ENCODE data around the gene ALKBH8.
"Not testable (repeated sequence)": the region's sequence is repeated elsewhere in the genome, so short reads cannot be mapped to it uniquely, and the experiment has no call there.

ALKBH8 gene

GRCh38 chr11:107508201-107508857 is 57.2 kb downstream of the ALKBH8 start:
- no CpG with 5 or more reads among the region's 6 CpGs for WGBS (ENCODE audit: extremely low coverage, insufficient coverage, low lambda C conversion rate)
- Histone ChIP-seq H4K8ac (ENCODE audit: low read depth, low read length) (no peak overlapping the region), H2BK5ac (ENCODE audit: low read length) (no peak overlapping the region), H3K4me3 (ENCODE audit: low read length) (no peak overlapping the region), H3K4ac (ENCODE audit: low read depth, low read length) (no peak overlapping the region), H2BK15ac (replicated peaks; ENCODE audit: low read depth) (no peak overlapping the region), H3K4me2 (ENCODE audit: low read length) (no peak overlapping the region), H3K27ac (ENCODE audit: low read depth, low read length) (no peak overlapping the region), H3K36me3 (ENCODE audit: control insufficient read depth, insufficient read depth, low read length) (no peaks in the 10 kb centered on the region), H2AK5ac (ENCODE audit: low read length) (no peak overlapping the region), H3K79me1 (ENCODE audit: low read length) (no peaks in the 10 kb centered on the region), H3K27me3 (ENCODE audit: insufficient read depth, low read length, poor library complexity) (no peaks in the 10 kb centered on the region), H3K56ac (ENCODE audit: low read length) (no peak overlapping the region), H3K9ac (ENCODE audit: low read length) (no peak overlapping the region), H3K18ac (ENCODE audit: low read length) (no peak overlapping the region), H2BK120ac (ENCODE audit: low read depth, low read length) (no peak overlapping the region), H3K79me2 (ENCODE audit: control insufficient read depth, insufficient read depth, low read length) (no peaks in the 10 kb centered on the region), H3K4me1 (ENCODE audit: control insufficient read depth, low read depth, low read length) (no peaks in the 10 kb centered on the region), H4K5ac (ENCODE audit: low read length) (no peak overlapping the region), H3K23ac (ENCODE audit: low read length) (no peak overlapping the region)
- no peak for DNase-seq

- no peak overlapping the region for H4K8ac ChIP-seq (ENCODE audit: low read depth, low read length)
- H2BK120ac ChIP-seq (ENCODE audit: low read depth, low read length), result no peak overlapping the region
- no peak overlapping the region for H3K9ac ChIP-seq (ENCODE audit: low read length)
- no peak overlapping the region for H3K4me3 ChIP-seq (ENCODE audit: low read length)
- no peaks in the 10 kb centered on the region for H3K27me3 ChIP-seq (ENCODE audit: insufficient read depth, low read length, poor library complexity)
- no peak overlapping the region for H2AK5ac ChIP-seq (ENCODE audit: low read length)
- H2BK5ac ChIP-seq (ENCODE audit: low read length), result no peak overlapping the region
- H3K23ac ChIP-seq (ENCODE audit: low read length), result no peak overlapping the region
- no peak overlapping the region for H3K56ac ChIP-seq (ENCODE audit: low read length)
- no peaks in the 10 kb centered on the region for H3K79me1 ChIP-seq (ENCODE audit: low read length)
- no peaks in the 10 kb centered on the region for H3K4me1 ChIP-seq (ENCODE audit: control insufficient read depth, low read depth, low read length)
- H3K18ac ChIP-seq (ENCODE audit: low read length), result no peak overlapping the region
- H3K36me3 ChIP-seq (ENCODE audit: control insufficient read depth, insufficient read depth, low read length), result no peaks in the 10 kb centered on the region
- H4K5ac ChIP-seq (ENCODE audit: low read length), result no peak overlapping the region
- no peak overlapping the region for H3K27ac ChIP-seq (ENCODE audit: low read depth, low read length)
- no peak overlapping the region for H2BK15ac ChIP-seq (replicated peaks; ENCODE audit: low read depth)
- no peak overlapping the region for H3K4me2 ChIP-seq (ENCODE audit: low read length)
- H3K79me2 ChIP-seq (ENCODE audit: control insufficient read depth, insufficient read depth, low read length), result no peaks in the 10 kb centered on the region
- DNase-seq, result no peak
- H3K4ac ChIP-seq (ENCODE audit: low read depth, low read length), result no peak overlapping the region
Observed at GRCh38 chr11:107505647-107506225, 59.8 kb downstream of the ALKBH8 start.

GRCh38 chr11:107504981-107505380 is 60.6 kb downstream of the ALKBH8 start:
- H3K27ac ChIP-seq (ENCODE audit: low read depth, low read length), result no peak overlapping the region
- no peaks in the 10 kb centered on the region for H3K79me1 ChIP-seq (ENCODE audit: low read length)
- H4K5ac ChIP-seq (ENCODE audit: low read length), result no peak overlapping the region
- H2BK15ac ChIP-seq (replicated peaks; ENCODE audit: low read depth), result no peak overlapping the region
- no peak overlapping the region for H3K23ac ChIP-seq (ENCODE audit: low read length)
- H3K79me2 ChIP-seq (ENCODE audit: control insufficient read depth, insufficient read depth, low read length), result no peaks in the 10 kb centered on the region
- no peak overlapping the region for H2BK5ac ChIP-seq (ENCODE audit: low read length)
- WGBS (ENCODE audit: extremely low coverage, insufficient coverage, low lambda C conversion rate), result no CpG with 5 or more reads among the region's 5 CpGs
- H2BK120ac ChIP-seq (ENCODE audit: low read depth, low read length), result no peak overlapping the region
- no peak for DNase-seq
- H3K27me3 ChIP-seq (ENCODE audit: insufficient read depth, low read length, poor library complexity), result no peaks in the 10 kb centered on the region
- H4K8ac ChIP-seq (ENCODE audit: low read depth, low read length), result no peak overlapping the region
- no peaks in the 10 kb centered on the region for H3K36me3 ChIP-seq (ENCODE audit: control insufficient read depth, insufficient read depth, low read length)
- no peak overlapping the region for H3K4me2 ChIP-seq (ENCODE audit: low read length)
- no peak overlapping the region for H3K9ac ChIP-seq (ENCODE audit: low read length)
- no peak overlapping the region for H2AK5ac ChIP-seq (ENCODE audit: low read length)
- H3K56ac ChIP-seq (ENCODE audit: low read length), result no peak overlapping the region
- no peaks in the 10 kb centered on the region for H3K4me1 ChIP-seq (ENCODE audit: control insufficient read depth, low read depth, low read length)
- no peak overlapping the region for H3K4ac ChIP-seq (ENCODE audit: low read depth, low read length)
- no peak overlapping the region for H3K4me3 ChIP-seq (ENCODE audit: low read length)
- no peak overlapping the region for H3K18ac ChIP-seq (ENCODE audit: low read length)

- no peaks in the 10 kb centered on the region for H3K79me1 ChIP-seq (ENCODE audit: low read length)
- no CpG with 5 or more reads among the region's 1 CpG for WGBS (ENCODE audit: extremely low coverage, insufficient coverage, low lambda C conversion rate)
- no peaks in the 10 kb centered on the region for H3K36me3 ChIP-seq (ENCODE audit: control insufficient read depth, insufficient read depth, low read length)
- H2BK5ac ChIP-seq (ENCODE audit: low read length), result no peak overlapping the region
- no peak overlapping the region for H3K27ac ChIP-seq (ENCODE audit: low read depth, low read length)
- H4K8ac ChIP-seq (ENCODE audit: low read depth, low read length), result no peak overlapping the region
- H2BK15ac ChIP-seq (replicated peaks; ENCODE audit: low read depth), result no peak overlapping the region
- no peak overlapping the region for H3K4ac ChIP-seq (ENCODE audit: low read depth, low read length)
- no peak overlapping the region for H3K4me2 ChIP-seq (ENCODE audit: low read length)
- H3K79me2 ChIP-seq (ENCODE audit: control insufficient read depth, insufficient read depth, low read length), result no peaks in the 10 kb centered on the region
- H3K4me1 ChIP-seq (ENCODE audit: control insufficient read depth, low read depth, low read length), result no peaks in the 10 kb centered on the region
- no peak for DNase-seq
- peak overlapping the region; percentile 19 for H3K4me3 ChIP-seq (ENCODE audit: low read length)
- no peak overlapping the region for H3K23ac ChIP-seq (ENCODE audit: low read length)
- no peak overlapping the region for H4K5ac ChIP-seq (ENCODE audit: low read length)
- H2BK120ac ChIP-seq (ENCODE audit: low read depth, low read length), result no peak overlapping the region
- no peak overlapping the region for H3K56ac ChIP-seq (ENCODE audit: low read length)
- no peak overlapping the region for H3K9ac ChIP-seq (ENCODE audit: low read length)
- no peak overlapping the region for H2AK5ac ChIP-seq (ENCODE audit: low read length)
- H3K18ac ChIP-seq (ENCODE audit: low read length), result no peak overlapping the region
- H3K27me3 ChIP-seq (ENCODE audit: insufficient read depth, low read length, poor library complexity), result no peaks in the 10 kb centered on the region
Observed at GRCh38 chr11:107501713-107502112, 63.8 kb downstream of the ALKBH8 start.

- H3K4me2 ChIP-seq (ENCODE audit: low read length); DNase-seq; H3K56ac ChIP-seq (ENCODE audit: low read length); H3K79me1 ChIP-seq (ENCODE audit: low read length); H3K27me3 ChIP-seq (ENCODE audit: insufficient read depth, low read length, poor library complexity); H4K5ac ChIP-seq (ENCODE audit: low read length); H3K27ac ChIP-seq (ENCODE audit: low read depth, low read length); H3K4me1 ChIP-seq (ENCODE audit: control insufficient read depth, low read depth, low read length); H3K9ac ChIP-seq (ENCODE audit: low read length); H3K79me2 ChIP-seq (ENCODE audit: control insufficient read depth, insufficient read depth, low read length); H4K8ac ChIP-seq (ENCODE audit: low read depth, low read length); H3K4me3 ChIP-seq (ENCODE audit: low read length); H3K36me3 ChIP-seq (ENCODE audit: control insufficient read depth, insufficient read depth, low read length); H2BK15ac ChIP-seq (replicated peaks; ENCODE audit: low read depth); H3K23ac ChIP-seq (ENCODE audit: low read length); H3K18ac ChIP-seq (ENCODE audit: low read length); H3K4ac ChIP-seq (ENCODE audit: low read depth, low read length); H2AK5ac ChIP-seq (ENCODE audit: low read length); H2BK120ac ChIP-seq (ENCODE audit: low read depth, low read length); H2BK5ac ChIP-seq (ENCODE audit: low read length): not testable (repeated sequence)
- WGBS (ENCODE audit: extremely low coverage, insufficient coverage, low lambda C conversion rate), result no CpG with 5 or more reads among the region's 7 CpGs
Observed at GRCh38 chr11:107497371-107497770, 68.2 kb downstream of the ALKBH8 start.

- WGBS (ENCODE audit: extremely low coverage, insufficient coverage, low lambda C conversion rate), result no CpG with 5 or more reads among the region's 4 CpGs
Observed at GRCh38 chr11:107496011-107496410, 69.5 kb downstream of the ALKBH8 start.

More at GRCh38 chr11:107496011-107496410, 69.5 kb downstream of the ALKBH8 start:
- Histone ChIP-seq H4K5ac (ENCODE audit: low read length) (no peak overlapping the region), H3K9ac (ENCODE audit: low read length) (no peak overlapping the region), H3K27me3 (ENCODE audit: insufficient read depth, low read length, poor library complexity) (no peaks in the 10 kb centered on the region), H2BK5ac (ENCODE audit: low read length) (no peak overlapping the region), H3K79me2 (ENCODE audit: control insufficient read depth, insufficient read depth, low read length) (no peaks in the 10 kb centered on the region), H3K79me1 (ENCODE audit: low read length) (no peaks in the 10 kb centered on the region), H2BK120ac (ENCODE audit: low read depth, low read length) (no peak overlapping the region), H2AK5ac (ENCODE audit: low read length) (no peak overlapping the region), H3K18ac (ENCODE audit: low read length) (no peak overlapping the region), H2BK15ac (replicated peaks; ENCODE audit: low read depth) (no peak overlapping the region), H3K4me3 (ENCODE audit: low read length) (no peak overlapping the region), H3K4me2 (ENCODE audit: low read length) (no peak overlapping the region), H3K27ac (ENCODE audit: low read depth, low read length) (no peak overlapping the region), H3K4me1 (ENCODE audit: control insufficient read depth, low read depth, low read length) (no peaks in the 10 kb centered on the region), H3K4ac (ENCODE audit: low read depth, low read length) (no peak overlapping the region), H3K23ac (ENCODE audit: low read length) (no peak overlapping the region), H3K56ac (ENCODE audit: low read length) (no peak overlapping the region), H4K8ac (ENCODE audit: low read depth, low read length) (no peak overlapping the region), H3K36me3 (ENCODE audit: control insufficient read depth, insufficient read depth, low read length) (no peaks in the 10 kb centered on the region)
- no peak for DNase-seq
